ENCODE results near the gene PPP2R1A. TPM values are rescaled to one million over a fixed set of nuclear protein-coding genes. Genes with fewer than 3 reads are reported as not detected.

PPP2R1A gene
- 105 TPM for polyA plus RNA-seq (2013, experiment 1 of 2)
- 103 TPM for polyA plus RNA-seq (2013, experiment 2 of 2)

- H2AK5ac ChIP-seq (ENCODE audit: low read length, severe bottlenecking) = peak within 1 kb of the TSS; percentile 33
- H3K27me3 ChIP-seq (ENCODE audit: control insufficient read depth in 1 of 2, insufficient read depth in 1 of 2, low read length in 2 of 2) = no peaks in the 10 kb centered on the region
- no peaks in the 10 kb centered on the region for H3K9me3 ChIP-seq (ENCODE audit: control insufficient read depth, low read length)
- peak within 1 kb of the TSS; percentile 99 for H3K27ac ChIP-seq (ENCODE audit: low read length, poor library complexity, severe bottlenecking)
- under 1% methylated on average over 70 of the region's 70 CpGs for WGBS
- peak within 1 kb of the TSS; percentile 95 for H2BK120ac ChIP-seq (ENCODE audit: low read depth, low read length)
- peak within 1 kb of the TSS; percentile 11 to 21 for H2BK12ac ChIP-seq (ENCODE audit: low read length in 2 of 2)
- H3K79me1 ChIP-seq (replicated peaks; ENCODE audit: low read length, poor library complexity, severe bottlenecking) = no peaks in the 10 kb centered on the region
- H3K14ac ChIP-seq (ENCODE audit: low read length in 2 of 2) = peak within 1 kb of the TSS in 1 of 2 experiments; percentile 83
- H3K18ac ChIP-seq (ENCODE audit: low read depth in 1 of 2, low read length in 2 of 2) = peak within 1 kb of the TSS; percentile 98 to 100
- peak within 1 kb of the TSS; percentile 60 for H3K4me2 ChIP-seq (ENCODE audit: low read length, poor library complexity, severe bottlenecking)
- H3K4me1 ChIP-seq (ENCODE audit: control insufficient read depth, insufficient read depth, low read depth, low read length) = peaks cover 6% of the 10 kb centered on the region
- peak within 1 kb of the TSS; percentile 84 for H2BK15ac ChIP-seq (ENCODE audit: low read depth, poor library complexity, severe bottlenecking)
- H3K36me3 ChIP-seq (ENCODE audit: control insufficient read depth in 1 of 2, insufficient read depth in 2 of 2, low read depth in 1 of 2, low read length in 2 of 2) = peaks cover 16 to 19% of the 10 kb centered on the region in 2 experiments
- peak within 1 kb of the TSS; percentile 93 to 97 for H3K4ac ChIP-seq (ENCODE audit: low read depth in 1 of 2, low read length in 2 of 2)
- peak within 1 kb of the TSS; percentile 98 for H3K9ac ChIP-seq (ENCODE audit: low read length)
- H2AFZ ChIP-seq (ENCODE audit: low read depth, low read length) = peak within 1 kb of the TSS; percentile 62
- peak within 1 kb of the TSS in 1 of 2 experiments; percentile 26 for H3K23ac ChIP-seq (ENCODE audit: low read length in 2 of 2)
- DNase-seq = peak; percentile 100
- H4K91ac ChIP-seq (ENCODE audit: low read length) = peak within 1 kb of the TSS; percentile 99
- H2BK5ac ChIP-seq (ENCODE audit: low read depth, low read length, poor library complexity, severe bottlenecking) = peak within 1 kb of the TSS; percentile 98
- H4K8ac ChIP-seq (ENCODE audit: low read length) = peak within 1 kb of the TSS; percentile 99
- H3K4me3 ChIP-seq (ENCODE audit: insufficient read depth in 1 of 2, low read depth in 1 of 2, low read length in 2 of 2) = peak within 1 kb of the TSS; percentile 89 to 90
Observed at GRCh38 chr19:52189735-52190486, at the start of gene PPP2R1A. TSS of gene PPP2R1A (plus strand) at chr19:52190052. CDS start at chr19:52190097, 45 bp downstream.

- Histone ChIP-seq H3K27ac (ENCODE audit: low read length, poor library complexity, severe bottlenecking) (no peak overlapping the region), H2BK120ac (ENCODE audit: low read depth, low read length) (no peak overlapping the region), H2BK5ac (ENCODE audit: low read depth, low read length, poor library complexity, severe bottlenecking) (no peak overlapping the region), H2BK12ac (ENCODE audit: low read length in 2 of 2) (no peak overlapping the region), H3K23ac (ENCODE audit: low read length in 2 of 2) (no peak overlapping the region), H3K4me3 (ENCODE audit: insufficient read depth in 1 of 2, low read depth in 1 of 2, low read length in 2 of 2) (no peak overlapping the region), H2BK15ac (ENCODE audit: low read depth, poor library complexity, severe bottlenecking) (no peak overlapping the region), H3K9ac (ENCODE audit: low read length) (no peak overlapping the region), H3K4ac (ENCODE audit: low read depth in 1 of 2, low read length in 2 of 2) (no peak overlapping the region), H3K4me2 (ENCODE audit: low read length, poor library complexity, severe bottlenecking) (no peak overlapping the region), H2AFZ (ENCODE audit: low read depth, low read length) (no peak overlapping the region), H3K4me1 (ENCODE audit: control insufficient read depth, insufficient read depth, low read depth, low read length) (no peaks in the 10 kb centered on the region), H3K9me3 (ENCODE audit: control insufficient read depth, low read length) (peaks cover 33% of the 10 kb centered on the region), H4K91ac (ENCODE audit: low read length) (no peak overlapping the region), H3K18ac (ENCODE audit: low read depth in 1 of 2, low read length in 2 of 2) (no peak overlapping the region), H2AK5ac (ENCODE audit: low read length, severe bottlenecking) (no peak overlapping the region), H3K27me3 (ENCODE audit: control insufficient read depth in 1 of 2, insufficient read depth in 1 of 2, low read length in 2 of 2) (no peaks in the 10 kb centered on the region), H3K36me3 (ENCODE audit: control insufficient read depth in 1 of 2, insufficient read depth in 2 of 2, low read depth in 1 of 2, low read length in 2 of 2) (peaks cover 1 to 4% of the 10 kb centered on the region in 2 experiments), H4K8ac (ENCODE audit: low read length) (no peak overlapping the region), H3K79me1 (replicated peaks; ENCODE audit: low read length, poor library complexity, severe bottlenecking) (peaks cover 9% of the 10 kb centered on the region), H3K14ac (ENCODE audit: low read length in 2 of 2) (no peak overlapping the region)
- DNase-seq = no peak
- WGBS = no CpG with 5 or more reads among the region's 2 CpGs
Observed at GRCh38 chr19:52141203-52141602, 48.6 kb upstream of the PPP2R1A start.

DNA sequence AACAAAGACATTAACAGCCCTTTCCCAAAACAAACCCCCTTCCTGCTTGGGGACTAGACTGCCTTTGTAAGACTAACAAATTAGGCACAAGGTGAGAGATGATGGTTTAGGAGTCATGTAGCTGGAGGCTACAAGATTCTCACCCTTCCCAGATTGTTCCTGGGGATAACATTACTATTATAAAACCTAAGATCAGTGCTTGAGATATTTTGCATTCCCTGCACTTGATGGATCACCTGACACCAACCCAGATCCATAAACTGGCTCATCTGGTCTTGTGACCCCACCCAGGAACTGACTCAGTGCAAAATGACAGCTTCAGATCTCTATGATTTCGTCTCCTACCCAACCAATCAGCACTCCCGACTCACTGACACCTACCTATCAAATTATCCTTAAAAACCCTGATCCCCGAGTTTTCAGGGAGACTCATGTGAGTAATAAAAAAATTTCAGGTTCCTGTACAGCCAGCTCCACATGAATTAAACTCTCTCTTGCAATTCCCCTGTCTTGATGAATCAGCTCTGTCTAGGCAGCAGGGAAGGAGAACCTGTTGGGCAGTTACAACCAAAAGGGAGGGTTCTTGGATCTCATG lies 47.8 kb upstream of the PPP2R1A start:
- Histone ChIP-seq H3K36me3 (ENCODE audit: control insufficient read depth in 1 of 2, insufficient read depth in 2 of 2, low read depth in 1 of 2, low read length in 2 of 2) (no peaks in the 10 kb centered on the region), H3K18ac (ENCODE audit: low read depth in 1 of 2, low read length in 2 of 2) (no peak overlapping the region), H2AK5ac (ENCODE audit: low read length, severe bottlenecking) (no peak overlapping the region), H3K4me1 (ENCODE audit: control insufficient read depth, insufficient read depth, low read depth, low read length) (no peaks in the 10 kb centered on the region), H3K4me3 (ENCODE audit: insufficient read depth in 1 of 2, low read depth in 1 of 2, low read length in 2 of 2) (no peak overlapping the region), H4K8ac (ENCODE audit: low read length) (no peak overlapping the region), H2BK15ac (ENCODE audit: low read depth, poor library complexity, severe bottlenecking) (no peak overlapping the region), H3K27me3 (ENCODE audit: control insufficient read depth in 1 of 2, insufficient read depth in 1 of 2, low read length in 2 of 2) (no peaks in the 10 kb centered on the region), H3K23ac (ENCODE audit: low read length in 2 of 2) (no peak overlapping the region), H3K9me3 (ENCODE audit: control insufficient read depth, low read length) (peaks cover 42% of the 10 kb centered on the region), H3K4me2 (ENCODE audit: low read length, poor library complexity, severe bottlenecking) (no peak overlapping the region), H3K79me1 (replicated peaks; ENCODE audit: low read length, poor library complexity, severe bottlenecking) (peaks cover 7% of the 10 kb centered on the region), H3K4ac (ENCODE audit: low read depth in 1 of 2, low read length in 2 of 2) (no peak overlapping the region), H3K27ac (ENCODE audit: low read length, poor library complexity, severe bottlenecking) (no peak overlapping the region), H3K14ac (ENCODE audit: low read length in 2 of 2) (no peak overlapping the region), H4K91ac (ENCODE audit: low read length) (no peak overlapping the region), H2BK12ac (ENCODE audit: low read length in 2 of 2) (no peak overlapping the region), H3K9ac (ENCODE audit: low read length) (no peak overlapping the region), H2BK5ac (ENCODE audit: low read depth, low read length, poor library complexity, severe bottlenecking) (no peak overlapping the region), H2BK120ac (ENCODE audit: low read depth, low read length) (no peak overlapping the region), H2AFZ (ENCODE audit: low read depth, low read length) (no peak overlapping the region)
- no peak for DNase-seq
- WGBS = 71% methylated on average over 3 of the region's 3 CpGs

GRCh38 chr19:52148256-52148655 lies 41.6 kb upstream of the PPP2R1A start:
- H3K18ac ChIP-seq (ENCODE audit: low read depth in 1 of 2, low read length in 2 of 2) = no peak overlapping the region
- no peak overlapping the region for H3K27ac ChIP-seq (ENCODE audit: low read length, poor library complexity, severe bottlenecking)
- H3K4me2 ChIP-seq (ENCODE audit: low read length, poor library complexity, severe bottlenecking) = no peak overlapping the region
- no peak overlapping the region for H4K8ac ChIP-seq (ENCODE audit: low read length)
- H3K79me1 ChIP-seq (replicated peaks; ENCODE audit: low read length, poor library complexity, severe bottlenecking) = no peaks in the 10 kb centered on the region
- no peak overlapping the region for H3K14ac ChIP-seq (ENCODE audit: low read length in 2 of 2)
- no peaks in the 10 kb centered on the region for H3K27me3 ChIP-seq (ENCODE audit: control insufficient read depth in 1 of 2, insufficient read depth in 1 of 2, low read length in 2 of 2)
- no peak overlapping the region for H2BK120ac ChIP-seq (ENCODE audit: low read depth, low read length)
- no peak overlapping the region for H3K4me3 ChIP-seq (ENCODE audit: insufficient read depth in 1 of 2, low read depth in 1 of 2, low read length in 2 of 2)
- H2BK15ac ChIP-seq (ENCODE audit: low read depth, poor library complexity, severe bottlenecking) = no peak overlapping the region
- no peak overlapping the region for H3K9ac ChIP-seq (ENCODE audit: low read length)
- no peaks in the 10 kb centered on the region for H3K4me1 ChIP-seq (ENCODE audit: control insufficient read depth, insufficient read depth, low read depth, low read length)
- no peak overlapping the region for H2BK5ac ChIP-seq (ENCODE audit: low read depth, low read length, poor library complexity, severe bottlenecking)
- no peak overlapping the region for H2AFZ ChIP-seq (ENCODE audit: low read depth, low read length)
- H4K91ac ChIP-seq (ENCODE audit: low read length) = no peak overlapping the region
- no peaks in the 10 kb centered on the region for H3K36me3 ChIP-seq (ENCODE audit: control insufficient read depth in 1 of 2, insufficient read depth in 2 of 2, low read depth in 1 of 2, low read length in 2 of 2)
- no peak for DNase-seq
- H3K23ac ChIP-seq (ENCODE audit: low read length in 2 of 2) = no peak overlapping the region
- no peak overlapping the region for H3K4ac ChIP-seq (ENCODE audit: low read depth in 1 of 2, low read length in 2 of 2)
- no peak overlapping the region for H2BK12ac ChIP-seq (ENCODE audit: low read length in 2 of 2)
- H2AK5ac ChIP-seq (ENCODE audit: low read length, severe bottlenecking) = no peak overlapping the region
- H3K9me3 ChIP-seq (ENCODE audit: control insufficient read depth, low read length) = peaks cover 90% of the 10 kb centered on the region
